ENCODE measurements around the gene IGFL4.

Gene IGFL4

DNA sequence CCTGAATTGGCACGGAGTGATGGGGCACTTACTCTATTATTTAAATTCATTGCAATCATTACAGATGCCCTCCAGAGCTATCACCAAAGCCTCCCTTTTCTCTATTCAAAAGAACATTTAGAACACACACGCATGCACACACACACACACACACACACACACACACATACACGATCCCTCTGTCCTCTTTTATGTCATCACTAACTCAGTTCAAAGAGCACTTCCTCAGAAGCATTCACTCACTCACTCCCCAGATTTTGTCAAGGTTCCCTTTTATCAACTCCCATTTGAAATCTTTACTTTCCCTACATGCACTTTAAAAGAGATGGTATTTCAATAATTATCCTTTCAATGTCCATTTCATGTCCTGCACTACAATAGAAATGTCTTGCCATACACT is 22.4 kb upstream of the IGFL4 start:
- no peak for DNase-seq (ENCODE audit: insufficient read length, low spot score)
- no peak for FAIRE-seq
- no peak for TF ChIP-seq CTCF (IDR thresholded peaks at IDR 0.05; ENCODE audit: insufficient read depth, missing control alignments)

DNA sequence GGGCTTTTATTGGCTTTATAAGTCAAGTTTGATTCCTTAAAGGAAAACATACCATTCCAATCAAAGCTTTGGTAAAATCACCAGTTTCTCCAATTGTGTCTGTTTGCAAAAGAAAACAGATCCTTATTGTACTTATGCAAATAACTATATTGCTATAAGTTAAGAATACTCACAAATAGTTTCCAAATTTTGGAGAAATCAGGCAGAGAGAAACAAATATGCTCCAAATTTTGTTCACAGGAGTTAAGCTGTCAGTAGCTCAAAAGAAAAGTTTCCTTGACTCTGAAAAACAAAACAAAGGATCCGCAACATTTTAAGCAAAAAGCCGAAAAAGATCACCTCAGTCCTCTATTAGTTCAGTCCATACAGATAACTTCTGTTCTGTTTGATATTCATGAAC is 19.2 kb upstream of the IGFL4 start:
- no peak for FAIRE-seq
- no peak for DNase-seq (ENCODE audit: insufficient read length, low spot score)
- no peak for TF ChIP-seq CTCF (IDR thresholded peaks at IDR 0.05; ENCODE audit: insufficient read depth, missing control alignments)

- FAIRE-seq, result no peak
- no peak for TF ChIP-seq CTCF (IDR thresholded peaks at IDR 0.05; ENCODE audit: insufficient read depth, missing control alignments)
- no peak for DNase-seq (ENCODE audit: insufficient read length, low spot score)
Measured at GRCh38 chr19:46058778-46059177, 18.0 kb upstream of the IGFL4 start.

- DNase-seq (ENCODE audit: insufficient read length, low spot score) (no peak), FAIRE-seq (no peak)
- TF ChIP-seq CTCF (IDR thresholded peaks at IDR 0.05; ENCODE audit: insufficient read depth, missing control alignments), result no peak
Measured at GRCh38 chr19:46056536-46056935, 15.7 kb upstream of the IGFL4 start.

DNA sequence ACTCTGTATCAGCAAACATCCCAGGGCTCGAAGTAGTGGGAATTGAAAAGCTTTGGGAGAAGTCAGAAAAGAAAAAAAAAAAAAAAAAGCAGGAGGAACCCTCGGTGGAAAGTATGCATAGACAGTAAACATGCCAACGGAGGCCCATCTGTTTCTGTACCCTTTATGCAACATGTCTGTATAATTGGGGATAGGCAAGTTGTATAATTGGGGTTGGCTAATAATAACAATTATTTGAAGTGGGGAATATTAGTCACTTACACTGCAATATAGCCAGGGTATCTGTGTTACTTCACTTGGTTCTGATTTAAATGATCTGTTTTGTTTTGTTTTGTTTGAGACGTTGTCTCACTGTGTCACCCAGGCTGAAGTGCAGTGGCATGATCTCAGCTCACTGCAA is 12.1 kb upstream of the IGFL4 start:
- DNase-seq (ENCODE audit: insufficient read length, low spot score), result no peak
- no peak for TF ChIP-seq CTCF (IDR thresholded peaks at IDR 0.05; ENCODE audit: insufficient read depth, missing control alignments)
- FAIRE-seq, result no peak

- no peak for TF ChIP-seq CTCF (IDR thresholded peaks at IDR 0.05; ENCODE audit: insufficient read depth, missing control alignments)
- FAIRE-seq (no peak), DNase-seq (ENCODE audit: insufficient read length, low spot score) (no peak)
Measured at GRCh38 chr19:46049597-46049996, 8.8 kb upstream of the IGFL4 start.

DNA sequence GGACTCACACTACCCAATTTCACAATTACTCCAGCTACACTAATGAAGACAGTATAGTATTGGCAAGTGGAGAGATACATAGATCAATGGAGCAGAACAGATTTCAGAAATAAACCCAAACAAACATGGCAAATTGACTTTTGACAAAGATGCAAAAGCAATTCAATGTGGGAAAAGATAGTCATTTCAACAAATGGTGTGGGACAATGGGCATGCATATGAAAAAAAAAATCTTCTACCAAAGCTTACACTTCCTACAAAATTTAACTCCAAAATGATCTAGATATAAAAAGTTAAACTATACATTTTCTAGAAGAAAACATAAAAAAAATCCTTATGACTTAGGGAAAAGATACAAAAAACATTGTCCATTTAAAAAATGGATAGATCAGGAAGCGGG is 2.7 kb upstream of the IGFL4 start:
- no peak for TF ChIP-seq CTCF (IDR thresholded peaks at IDR 0.05; ENCODE audit: insufficient read depth, missing control alignments)
- DNase-seq (ENCODE audit: insufficient read length, low spot score), result no peak
- FAIRE-seq, result no peak

Data from D721Med (cell line).